OCI-LY7 (cell line): ENCODE data around the gene MTHFD1L. TPM values are rescaled to one million over a fixed set of nuclear protein-coding genes. Genes with fewer than 3 reads are reported as not detected.

Experiments used
- BruUV-seq: library from RNA; stranded (reverse); fragments of 400-500 nt; replicated peaks from 2 replicates; lab custom pipeline; 2021; lab: Mats Ljungman, UMichigan
- CTCF ChIA-PET: fragments of 300-600 bp; sonication (Branson Sonifier 250); formaldehyde crosslinking; loops from one replicate; lab custom pipeline; 2022; ENCODE audit warnings: antibody characterized with exemption; ENCODE audit not compliant: unreplicated experiment; lab: Charles Lee
- POLR2A ChIA-PET: fragments of 300-600 bp; sonication (Branson Sonifier 250); formaldehyde crosslinking; loops from one replicate; lab custom pipeline; 2022; ENCODE audit warnings: antibody characterized with exemption; lab: Charles Lee
- DNase-seq: peaks from one replicate; pipeline ENCODE4 v3.0.0-alpha.2; 2015; ENCODE audit warnings: low spot score
- H2AFZ ChIP-seq: fragments of 200-600 bp; sonication (generic), shearing (Covaris generic); 2 replicates; pipeline ENCODE4 v1.6.1; 2014; ENCODE audit warnings: mild to moderate bottlenecking, antibody characterized with exemption, low read length, moderate library complexity
- H3K27ac ChIP-seq: fragments of 200-600 bp; sonication (generic); 2 replicates; pipeline ENCODE4 v1.5.1; 2014; ENCODE audit warnings: mixed run types, low read depth, mild to moderate bottlenecking, moderate library complexity, low read length, inconsistent platforms; ENCODE audit not compliant: poor library complexity, severe bottlenecking
- H3K36me3 ChIP-seq: fragments of 200-600 bp; sonication (generic); 2 replicates; pipeline ENCODE4 v1.6.1; 2014; ENCODE audit warnings: mild to moderate bottlenecking, antibody characterized with exemption, low read length, moderate library complexity, mixed read lengths; ENCODE audit not compliant: insufficient read depth
- H3K4me1 ChIP-seq: fragments of 200-600 bp; sonication (generic); 2 replicates; pipeline ENCODE4 v1.5.1; 2014; ENCODE audit warnings: mild to moderate bottlenecking, low read length; ENCODE audit not compliant: insufficient read depth, poor library complexity, severe bottlenecking
- H3K4me2 ChIP-seq: fragments of 200-600 bp; sonication (generic); 2 replicates; pipeline ENCODE4 v1.6.1; 2014; ENCODE audit warnings: mild to moderate bottlenecking, low read length
- H3K4me3 ChIP-seq: fragments of 200-600 bp; sonication (generic); 2 replicates; pipeline ENCODE4 v1.5.1; 2014; ENCODE audit warnings: mild to moderate bottlenecking, low read depth, low read length; ENCODE audit not compliant: poor library complexity, severe bottlenecking
- H3K79me2 ChIP-seq: fragments of 200-600 bp; sonication (generic); 2 replicates; pipeline ENCODE4 v1.6.1; 2016; ENCODE audit warnings: low read depth, mild to moderate bottlenecking, low read length, moderate library complexity, mixed read lengths; ENCODE audit not compliant: insufficient read depth
- H3K9me2 ChIP-seq: fragments of 200-600 bp; sonication (generic); 2 replicates; pipeline ENCODE4 v1.6.1; 2016; ENCODE audit warnings: mild to moderate bottlenecking, low read length, mixed read lengths; ENCODE audit not compliant: insufficient read depth
- H3K9me3 ChIP-seq: fragments of 200-600 bp; sonication (generic); 2 replicates; pipeline ENCODE4 v1.6.1; 2014; ENCODE audit warnings: mild to moderate bottlenecking, mixed run types, low read length, mixed read lengths
- H4K20me1 ChIP-seq: fragments of 200-600 bp; sonication (generic); 2 replicates; pipeline ENCODE4 v1.6.1; 2014; ENCODE audit warnings: mild to moderate bottlenecking, antibody characterized with exemption, low read length, moderate library complexity, mixed read lengths; ENCODE audit not compliant: insufficient read depth
- CTCF ChIP-seq: fragments of 200-600 bp; sonication (generic); conservative IDR thresholded peaks from 2 replicates; pipeline ENCODE4 v1.5.1; 2014; ENCODE audit warnings: mild to moderate bottlenecking, antibody characterized with exemption, low read length, moderate library complexity, mixed read lengths
- EZH2phosphoT487 ChIP-seq: fragments of 200-600 bp; sonication (generic); IDR thresholded peaks from 2 replicates; pipeline ENCODE4 v1.6.1; 2018; ENCODE audit warnings: low read depth, borderline replicate concordance, mild to moderate bottlenecking, mixed run types, antibody characterized with exemption, low read length, moderate library complexity, mixed read lengths
- intact Hi-C: fragments of 100-400 bp; cut with micrococcal nuclease; formaldehyde crosslinking; loops from one replicate; pipeline ENCODE4 v1.10.0; 2022; ENCODE audit not compliant: unreplicated experiment
- total RNA-seq, 2 experiments: library from RNA; depleted of rRNA in 1 of 2; stranded (reverse); fragments of >200 nt in 1 of 2; shearing (Covaris generic) in 1 of 2; gene quantifications; 2 replicates each; pipeline ENCODE4 v1.2.3, GENCODE V29; 2014 to 2022

The MTHFD1L gene
- total RNA-seq, 2 experiments from 2014 or later = 68.4 to 144 TPM

- intact Hi-C loops = no loop called here
- no peaks in the 10 kb centered on the region for H4K20me1 ChIP-seq
- H3K9me3 ChIP-seq = peaks cover 26% of the 10 kb centered on the region; the same call in 1 of the 2 replicates
- TSS peak; percentile 14 for BruUV-seq
- H3K4me3 ChIP-seq = no peak overlapping the region
- CTCF ChIA-PET = no interaction called here
- H3K4me2 ChIP-seq = no peak overlapping the region
- no peak overlapping the region for H3K27ac ChIP-seq
- DNase-seq = no peak
- no peak overlapping the region for H2AFZ ChIP-seq
- H3K9me2 ChIP-seq = no peaks in the 10 kb centered on the region
- H3K4me1 ChIP-seq = peaks cover 14% of the 10 kb centered on the region
- H3K79me2 ChIP-seq = no peaks in the 10 kb centered on the region
- POLR2A ChIA-PET = interaction anchor here (0.9 kb wide), 1 partner anchor 117 kb away, joined by 3 read pairs; no protein-coding TSS in a partner anchor
- H3K36me3 ChIP-seq = peaks cover 84% of the 10 kb centered on the region
- TF ChIP-seq CTCF = no peak
- no peak for TF ChIP-seq EZH2phosphoT487
Measured at GRCh38 chr6:151075527-151075926, 210.0 kb downstream of the MTHFD1L start.

GRCh38 chr6:151075930-151076555, 210.5 kb downstream of the MTHFD1L start:
- Histone ChIP-seq H3K4me3 (no peak overlapping the region), H3K9me2 (no peaks in the 10 kb centered on the region), H3K9me3 (peaks cover 26% of the 10 kb centered on the region; the same call in 1 of the 2 replicates), H2AFZ (no peak overlapping the region), H3K4me1 (peaks cover 14% of the 10 kb centered on the region), H4K20me1 (no peaks in the 10 kb centered on the region), H3K36me3 (peaks cover 79% of the 10 kb centered on the region), H3K4me2 (no peak overlapping the region), H3K79me2 (no peaks in the 10 kb centered on the region), H3K27ac (no peak overlapping the region)
- POLR2A ChIA-PET = interaction anchor here (0.9 kb wide), 1 partner anchor 118 kb away, joined by 3 read pairs; no protein-coding TSS in a partner anchor
- no peak for DNase-seq
- intact Hi-C loops = no loop called here
- no TSS peak for BruUV-seq
- CTCF ChIA-PET = no interaction called here
- TF ChIP-seq CTCF (no peak), EZH2phosphoT487 (no peak)

- CTCF ChIA-PET = interaction anchor here (0.9 kb wide), 1 partner anchor 21 kb away, joined by 3 read pairs; no protein-coding TSS in a partner anchor
- no TSS peak for BruUV-seq
Measured at GRCh38 chr6:151078655-151079054, 213.2 kb downstream of the MTHFD1L start.

More at GRCh38 chr6:151078655-151079054, 213.2 kb downstream of the MTHFD1L start:
- Histone ChIP-seq H3K36me3 (peaks cover 55% of the 10 kb centered on the region), H3K4me2 (no peak overlapping the region), H3K9me3 (peaks cover 26% of the 10 kb centered on the region; the same call in 1 of the 2 replicates), H3K79me2 (no peaks in the 10 kb centered on the region), H3K9me2 (no peaks in the 10 kb centered on the region), H3K4me1 (peaks cover 2% of the 10 kb centered on the region), H3K27ac (no peak overlapping the region), H2AFZ (no peak overlapping the region), H3K4me3 (no peak overlapping the region), H4K20me1 (no peaks in the 10 kb centered on the region)
- POLR2A ChIA-PET = interaction anchor here (1.1 to 1.9 kb wide), 2 partner anchors 10 to 77 kb away, joined by 3 to 7 read pairs; no protein-coding TSS in a partner anchor
- no peak for DNase-seq
- intact Hi-C loops = no loop called here
- no peak for TF ChIP-seq EZH2phosphoT487
- no peak for TF ChIP-seq CTCF
